Endothelial cell of umbilical vein (primary cell): ENCODE results near the gene NRXN3. TPM values are rescaled to one million over a fixed set of nuclear protein-coding genes. Genes with fewer than 3 reads are reported as not detected.

Experiments used
- BruUV-seq: library from RNA; stranded (reverse); fragments of 400-500 nt; replicated peaks from 2 replicates; lab custom pipeline; 2021; lab: Mats Ljungman, UMichigan
- CTCF ChIA-PET: fragments of 300-600, 350-600 bp; sonication (Branson Sonifier 250); formaldehyde crosslinking; loops from one replicate; lab custom pipeline; 2021; ENCODE audit warnings: antibody characterized with exemption, inconsistent platforms; lab: Charles Lee
- POLR2A ChIA-PET: fragments of 300-600, 350-600 bp; sonication (Branson Sonifier 250); formaldehyde crosslinking; loops from one replicate; lab custom pipeline; 2021; ENCODE audit warnings: antibody characterized with exemption, inconsistent platforms; lab: Charles Lee
- DNase-seq: peaks from one replicate; pipeline ENCODE4 v3.0.0-alpha.2; 2011; ENCODE audit warnings: low read depth, low spot score
- FAIRE-seq: peaks from 2 replicates; lab custom pipeline; 2011; peaks lifted over from hg19 to GRCh38; lab: Jason Lieb, UNC
- H2AFZ ChIP-seq: 2 replicates; pipeline ENCODE4 v1.6.0; 2012; ENCODE audit warnings: low read depth, low read length, control low read depth, inconsistent platforms
- H3K27ac ChIP-seq: 2 replicates; pipeline ENCODE4 v1.5.1; 2011; ENCODE audit warnings: low read depth, mild to moderate bottlenecking, control low read depth, low read length, moderate library complexity; ENCODE audit not compliant: insufficient read depth
- H3K27me3 ChIP-seq, 2 experiments: 2 replicates each; pipeline versions ENCODE4 v1.6.0 to v1.6.1; 2011; ENCODE audit warnings: low read length in 2 of 2, mixed read lengths in 1 of 2; ENCODE audit not compliant: control insufficient read depth in 2 of 2, insufficient read depth in 2 of 2
- H3K36me3 ChIP-seq, 2 experiments: 2 replicates in 1 of 2; 3 replicates in 1 of 2; pipeline ENCODE4 v1.5.1; 2011; ENCODE audit warnings: low read length in 2 of 2, mild to moderate bottlenecking in 1 of 2, moderate library complexity in 1 of 2; ENCODE audit not compliant: control insufficient read depth in 2 of 2, insufficient read depth in 2 of 2; ENCODE audit errors: extremely low read depth in 1 of 2
- H3K4me1 ChIP-seq: 3 replicates; pipeline ENCODE4 v1.5.1; 2011; ENCODE audit warnings: mild to moderate bottlenecking, low read length; ENCODE audit not compliant: control insufficient read depth, insufficient read depth; ENCODE audit errors: extremely low read depth
- H3K4me2 ChIP-seq: 2 replicates; pipeline ENCODE4 v1.6.1; 2011; ENCODE audit warnings: low read length, control low read depth, mixed read lengths; ENCODE audit not compliant: insufficient read depth
- H3K4me3 ChIP-seq, 3 experiments: fragments of 200-600 bp in 1 of 3; sonication (generic), shearing (Covaris generic) in 1 of 3; replicated peaks in 1 of 3; 2 replicates each; pipeline ENCODE4 v1.5.1; 2011 to 2016; ENCODE audit warnings: control low read depth in 3 of 3, low read length in 3 of 3, mild to moderate bottlenecking in 2 of 3, inconsistent platforms in 1 of 3, low read depth in 1 of 3, moderate library complexity in 1 of 3; ENCODE audit not compliant: insufficient read depth in 1 of 3
- H3K79me2 ChIP-seq: 2 replicates; pipeline ENCODE4 v1.6.0; 2012; ENCODE audit warnings: low read length, inconsistent platforms; ENCODE audit not compliant: control insufficient read depth, insufficient read depth
- H3K9ac ChIP-seq: replicated peaks from 2 replicates; pipeline ENCODE3; 2011; ENCODE audit warnings: low read length, control low read depth; ENCODE audit not compliant: insufficient read depth; ENCODE audit errors: extremely low read depth
- H3K9me1 ChIP-seq: replicated peaks from 3 replicates; pipeline ENCODE4 v1.6.0; 2011; ENCODE audit warnings: mild to moderate bottlenecking, low read length; ENCODE audit not compliant: control insufficient read depth, insufficient read depth; ENCODE audit errors: extremely low read depth
- H3K9me3 ChIP-seq: replicated peaks from 2 replicates; pipeline ENCODE4 v1.5.1; 2012; ENCODE audit warnings: low read length, inconsistent platforms; ENCODE audit not compliant: control insufficient read depth, insufficient read depth
- H4K20me1 ChIP-seq: replicated peaks from 2 replicates; pipeline ENCODE3; 2011; ENCODE audit warnings: mild to moderate bottlenecking, low read length; ENCODE audit not compliant: control insufficient read depth, insufficient read depth; ENCODE audit errors: extremely low read depth
- CTCF ChIP-seq, 2 donors: IDR thresholded peaks; 1 replicate in 1 of 2; 2 replicates in 1 of 2; pipeline ENCODE4 v1.5.1; 2011; ENCODE audit warnings: low read length in 2 of 2, mild to moderate bottlenecking in 2 of 2, moderate library complexity in 2 of 2, control low read depth in 1 of 2, inconsistent platforms in 1 of 2, low read depth in 1 of 2; ENCODE audit not compliant: insufficient read depth in 1 of 2; ENCODE audit errors: extremely low read depth in 1 of 2
- EZH2 ChIP-seq: IDR thresholded peaks from 2 replicates; pipeline ENCODE4 v1.6.1; 2012; ENCODE audit warnings: borderline replicate concordance, low read depth, mild to moderate bottlenecking, moderate library complexity, low read length, inconsistent platforms; ENCODE audit not compliant: severe bottlenecking
- FOS ChIP-seq: IDR thresholded peaks from 2 replicates; pipeline ENCODE4 v1.6.1; 2011; ENCODE audit warnings: mild to moderate bottlenecking, low read length, moderate library complexity, borderline replicate concordance; ENCODE audit not compliant: insufficient read depth
- GATA2 ChIP-seq: IDR thresholded peaks from 2 replicates; pipeline ENCODE4 v1.7.0; 2011; ENCODE audit warnings: low read depth, mild to moderate bottlenecking, moderate library complexity, mixed read lengths, low read length; ENCODE audit not compliant: insufficient read length, insufficient read depth
- JUN ChIP-seq: IDR thresholded peaks from 2 replicates; pipeline ENCODE4 v1.6.1; 2011; ENCODE audit warnings: borderline replicate concordance, low read depth; ENCODE audit not compliant: insufficient read length, insufficient read depth
- MYC ChIP-seq: IDR thresholded peaks from one replicate; pipeline ENCODE4 v1.6.1; 2011; ENCODE audit warnings: mild to moderate bottlenecking, low read depth, low read length
- POLR2A ChIP-seq: IDR thresholded peaks from 2 replicates; pipeline ENCODE4 v1.6.1; 2012; ENCODE audit warnings: low read depth, mild to moderate bottlenecking, control low read depth, low read length
- POLR2AphosphoS5 ChIP-seq: IDR thresholded peaks from 2 replicates; pipeline ENCODE4 v1.6.1; 2012; ENCODE audit warnings: low read depth, mild to moderate bottlenecking, control low read depth, low read length, moderate library complexity; ENCODE audit not compliant: insufficient read depth
- dilution Hi-C: fragments of 300-500 bp; cut with MboI; formaldehyde crosslinking; loops from one replicate; pipeline ENCODE4 v1.15.0; 2019; ENCODE audit warnings: low sequenced_read_pairs; ENCODE audit not compliant: extremely low pct_ligation_motif_present
- intact Hi-C: fragments of 100-400 bp; cut with micrococcal nuclease; formaldehyde crosslinking; loops from one replicate; pipeline ENCODE4 v1.10.0; 2022
- polyA plus RNA-seq, 4 experiments: library from polyadenylated mRNA; depleted of rRNA in 3 of 4; stranded (reverse) in 3 of 4; unstranded in 1 of 4; fragments of >200 nt; gene quantifications; 2 replicates each; pipeline versions ENCODE4 v1.2.1 to v1.2.3, GENCODE V29; 2011 to 2012; ENCODE audit warnings: missing spikeins in 1 of 4
- total RNA-seq: library from RNA; stranded (reverse); gene quantifications from 2 replicates; pipeline ENCODE4 v1.2.3, GENCODE V29; 2021
- TF ChIP-seq, protein P1 (sequence below): IDR thresholded peaks from 2 replicates; pipeline ENCODE4 v1.6.1; 2011; ENCODE audit not compliant: insufficient read depth, insufficient read length

NRXN3 gene
- total and polyA plus RNA-seq, 2 donors (not counting 3 experiments of a cell fraction or from before 2014, with no cell fraction given): 0.72 to 4.2 TPM

- Histone ChIP-seq H3K79me2 (no peaks in the 10 kb centered on the region), H3K27me3 (no peaks in the 10 kb centered on the region), H3K4me1 (no peaks in the 10 kb centered on the region), H3K9me1 (no peaks in the 10 kb centered on the region), H3K4me2 (no peak overlapping the region), H3K36me3 (no peaks in the 10 kb centered on the region), H3K27ac (no peak overlapping the region), H4K20me1 (no peaks in the 10 kb centered on the region), H2AFZ (no peak overlapping the region), H3K9me3 (no peaks in the 10 kb centered on the region), H3K4me3 (no peak overlapping the region), H3K9ac (no peak overlapping the region)
- dilution Hi-C loops: no loop called here
- ChIA-PET CTCF (no interaction called here), POLR2A (no interaction called here)
- BruUV-seq: no TSS peak
- intact Hi-C loops: no loop called here
- FAIRE-seq (no peak), DNase-seq (no peak)
- no peak for TF ChIP-seq POLR2AphosphoS5
- no peak for TF ChIP-seq POLR2A
- no peak for TF ChIP-seq FOS
- TF ChIP-seq MYC: no peak
- no peak for TF ChIP-seq EZH2
- TF ChIP-seq GATA2: no peak
- TF ChIP-seq JUN: no peak
- TF ChIP-seq, protein P1, sequence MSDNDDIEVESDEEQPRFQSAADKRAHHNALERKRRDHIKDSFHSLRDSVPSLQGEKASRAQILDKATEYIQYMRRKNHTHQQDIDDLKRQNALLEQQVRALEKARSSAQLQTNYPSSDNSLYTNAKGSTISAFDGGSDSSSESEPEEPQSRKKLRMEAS: no peak
- TF ChIP-seq CTCF (IDR thresholded peaks at IDR 0.05; ENCODE audit: extremely low read depth in 1 of 2, insufficient read depth in 1 of 2, low read depth in 1 of 2, low read length in 2 of 2): no peak
These were observed 941.9 kb downstream of the NRXN3 start for GRCh38 chr14:79111987-79112501.
